GM12878 (cell line): ENCODE results near the gene TREML1. TPM values are rescaled to one million over a fixed set of nuclear protein-coding genes. Genes with fewer than 3 reads are reported as not detected.

Source experiments
- ATAC-seq: fragments of 200-7000 bp; cut with Tn5 transposase; 3 replicates; pipeline ENCODE4 v1.9.1; 2020; ENCODE audit warnings: mild to moderate bottlenecking, moderate library complexity
- BruUV-seq: library from RNA; stranded (reverse); fragments of 400-500 nt; replicated peaks from 2 replicates; lab custom pipeline; 2021; lab: Mats Ljungman, UMichigan
- CTCF ChIA-PET: fragments of 300-600 bp; sonication (Branson Sonifier 250); formaldehyde crosslinking; extraction: SDS; loops from one replicate; lab custom pipeline; 2021; ENCODE audit warnings: inconsistent platforms; lab: Yijun Ruan, JAX
- POLR2A ChIA-PET: fragments of 350-600 bp; formaldehyde crosslinking; extraction: SDS; loops from one replicate; lab custom pipeline; 2021; ENCODE audit warnings: inconsistent platforms; lab: Charles Lee
- RAD21 ChIA-PET: fragments of 300-600 bp; sonication (Branson Sonifier 250); formaldehyde crosslinking; loops from one replicate; lab custom pipeline; 2023; ENCODE audit warnings: antibody characterized with exemption; ENCODE audit not compliant: unreplicated experiment; lab: Charles Lee
- SMC1A ChIA-PET: fragments of 300-600 bp; sonication (Branson Sonifier 250); formaldehyde crosslinking; loops from one replicate; lab custom pipeline; 2023; ENCODE audit not compliant: unreplicated experiment, uncharacterized antibody; lab: Charles Lee
- DNase-seq: peaks from one replicate; pipeline ENCODE4 v3.0.0-alpha.2; 2011; ENCODE audit warnings: low read depth, low spot score
- FAIRE-seq: peaks from 3 replicates; lab custom pipeline; 2011; peaks lifted over from hg19 to GRCh38; lab: Jason Lieb, UNC
- H2AFZ ChIP-seq: 2 replicates; pipeline ENCODE4 v1.6.0; 2011; ENCODE audit warnings: low read depth, low read length, control low read depth; ENCODE audit not compliant: control insufficient read depth
- H3K27ac ChIP-seq: 2 replicates; pipeline ENCODE4 v1.5.1; 2011; ENCODE audit warnings: control low read depth; ENCODE audit not compliant: control insufficient read depth, insufficient read depth
- H3K27me3 ChIP-seq, 2 experiments: replicated peaks in 1 of 2; 2 replicates each; pipeline versions ENCODE4 v1.6.0 to v1.6.1; 2011; ENCODE audit warnings: low read length in 1 of 2; ENCODE audit not compliant: control insufficient read depth in 2 of 2, insufficient read depth in 2 of 2
- H3K36me3 ChIP-seq, 2 experiments: 2 replicates each; pipeline ENCODE4 v1.5.1; 2011; ENCODE audit warnings: low read length in 1 of 2; ENCODE audit not compliant: control insufficient read depth in 2 of 2, insufficient read depth in 2 of 2
- H3K4me1 ChIP-seq: 2 replicates; pipeline ENCODE4 v1.6.1; 2011; ENCODE audit warnings: mild to moderate bottlenecking, low read length, moderate library complexity, mixed read lengths; ENCODE audit not compliant: control insufficient read depth, insufficient read depth
- H3K4me2 ChIP-seq: 2 replicates; pipeline ENCODE4 v1.6.0; 2011; ENCODE audit warnings: control low read depth; ENCODE audit not compliant: control insufficient read depth, insufficient read depth
- H3K4me3 ChIP-seq: fragments of 200-600 bp; sonication (generic); 2 replicates; pipeline ENCODE4 v1.5.1; 2016
- H3K79me2 ChIP-seq: 2 replicates; pipeline ENCODE4 v1.6.0; 2011; ENCODE audit warnings: low read length; ENCODE audit not compliant: control insufficient read depth, insufficient read depth
- H3K9ac ChIP-seq: 2 replicates; pipeline ENCODE4 v1.8.0; 2011; ENCODE audit warnings: low read length, control low read depth, mixed read lengths; ENCODE audit not compliant: control insufficient read depth, insufficient read depth
- H3K9me3 ChIP-seq: replicated peaks from 3 replicates; pipeline ENCODE4 v1.5.1; 2011; ENCODE audit warnings: mild to moderate bottlenecking, low read length; ENCODE audit not compliant: control insufficient read depth, insufficient read depth
- H4K20me1 ChIP-seq: 2 replicates; pipeline ENCODE4 v1.6.0; 2011; ENCODE audit not compliant: control insufficient read depth, insufficient read depth
- CBX5 ChIP-seq: sonication (generic); IDR thresholded peaks from 2 replicates; pipeline ENCODE4 v1.6.1; 2016; ENCODE audit warnings: low read depth, moderate library complexity, mild to moderate bottlenecking, inconsistent platforms
- ELK1 ChIP-seq: IDR thresholded peaks from 2 replicates; pipeline ENCODE4 v1.6.1; 2012; ENCODE audit warnings: low read depth, low read length, improper control_type of control experiment
- EZH2 ChIP-seq: IDR thresholded peaks from 2 replicates; pipeline ENCODE4 v1.6.1; 2012; ENCODE audit warnings: low read depth, mild to moderate bottlenecking, control low read depth, inconsistent platforms, low read length, borderline replicate concordance; ENCODE audit not compliant: control insufficient read depth
- HDGF ChIP-seq: fragments of 450-650 bp; IDR thresholded peaks from 2 replicates; pipeline ENCODE4 v1.6.1; 2016; ENCODE audit warnings: antibody characterized with exemption
- IRF4 ChIP-seq: IDR thresholded peaks from 2 replicates; pipeline ENCODE4 v1.6.1; 2011; ENCODE audit warnings: low read depth, low read length
- KAT2A ChIP-seq: conservative IDR thresholded peaks from 2 replicates; pipeline ENCODE4 v1.6.1; 2011; ENCODE audit warnings: low read depth, low read length; ENCODE audit not compliant: control insufficient read depth
- SMAD1 ChIP-seq: fragments of 450-650 bp; IDR thresholded peaks from 2 replicates; pipeline ENCODE4 v1.6.1; 2018; ENCODE audit warnings: mild to moderate bottlenecking, low read depth; ENCODE audit not compliant: partially characterized antibody
- TCF12 ChIP-seq: IDR thresholded peaks from 2 replicates; pipeline ENCODE4 v1.6.1; 2011; ENCODE audit warnings: low read depth, mild to moderate bottlenecking, low read length
- ZNF592 ChIP-seq: fragments of 450-650 bp; IDR thresholded peaks from 2 replicates; pipeline ENCODE4 v1.6.1; 2017; ENCODE audit warnings: mild to moderate bottlenecking, moderate library complexity
- ZZZ3 ChIP-seq: IDR thresholded peaks from 2 replicates; pipeline ENCODE4 v1.6.1; 2011; ENCODE audit warnings: low read depth; ENCODE audit not compliant: control insufficient read depth, insufficient read length
- WGBS: methylation state at CpG from one replicate; pipeline ENCODE4 v1.1.6; 2016; ENCODE audit warnings: low lambda C conversion rate; ENCODE audit not compliant: insufficient replicate concordance, insufficient coverage; ENCODE audit errors: missing lambda C conversion rate; 5-methylcytosine and 5-hydroxymethylcytosine counted together
- in situ Hi-C: fragments of 300-500 bp; cut with MboI; formaldehyde crosslinking; loops from 9 replicates; pipeline ENCODE4 v1.14.3; 2018; ENCODE audit warnings: mixed read lengths
- intact Hi-C: fragments of 100-400 bp; cut with micrococcal nuclease; formaldehyde crosslinking; loops from one replicate; pipeline ENCODE4 v1.14.2; 2022; ENCODE audit not compliant: unreplicated experiment
- polyA plus RNA-seq, 11 experiments: library from polyadenylated mRNA; depleted of rRNA in 4 of 11; unstranded in 6 of 11; stranded (reverse) in 5 of 11; fragments of >200 nt; fragmentation: Nextera tagmentation in 4 of 11; fragmentation: Illumina TruSeq in 1 of 11; extraction: Ambion mirVana in 4 of 11; extraction: Trizol in 1 of 11; gene quantifications; 1 replicate in 1 of 11; 2 replicates in 10 of 11; pipeline versions ENCODE4 v1.2.1 to v1.2.3, GENCODE V29; 2011 to 2016; ENCODE audit warnings: inconsistent platforms in 2 of 11, missing spikeins in 2 of 11, low read depth in 1 of 11
- total RNA-seq, 4 experiments: library from RNA; depleted of rRNA in 3 of 4; stranded (reverse); fragments of >200 nt in 3 of 4; fragmentation: Illumina TruSeq in 1 of 4; extraction: Trizol in 1 of 4; gene quantifications; 2 replicates each; pipeline versions ENCODE4 v1.2.1 to v1.2.3, GENCODE V29; 2013 to 2021

TREML1 gene
- total and polyA plus RNA-seq, 10 of the 15 experiments (the other 5 are each of a cell fraction or from before 2014, with no cell fraction given) = 0.21 TPM; not detected in 9

- no peak within 1 kb of the TSS for H3K27ac ChIP-seq
- no peaks in the 10 kb centered on the region for H3K9me3 ChIP-seq
- ChIA-PET CTCF (no interaction called here), POLR2A (no interaction called here), RAD21 (no interaction called here), SMC1A (no interaction called here)
- H2AFZ ChIP-seq = no peak within 1 kb of the TSS
- DNase-seq = no peak
- ATAC-seq = no peak
- no peaks in the 10 kb centered on the region for H3K79me2 ChIP-seq
- H3K27me3 ChIP-seq = peaks cover 0 to 2% of the 10 kb centered on the region in 2 experiments; a peak in 1 of 4 replicates
- H3K36me3 ChIP-seq = no peaks in the 10 kb centered on the region
- in situ Hi-C loops = no loop called here
- H3K4me1 ChIP-seq = no peaks in the 10 kb centered on the region
- FAIRE-seq = no peak
- intact Hi-C loops = no loop called here
- no TSS peak for BruUV-seq
- no peak within 1 kb of the TSS for H3K9ac ChIP-seq
- 36% methylated on average over 10 of the region's 10 CpGs for WGBS
- no peaks in the 10 kb centered on the region for H4K20me1 ChIP-seq
- TF ChIP-seq EZH2 (no peak), HDGF (no peak)
- H3K4me3 ChIP-seq = no peak within 1 kb of the TSS
- H3K4me2 ChIP-seq = no peak within 1 kb of the TSS
These were observed 8.7 kb upstream of the TREML1 start, which contains the start of gene TREM2 for GRCh38 chr6:41162687-41163418. Gene TREM2, minus strand, starts transcription at chr6:41163116. Its CDS starts 34 bp downstream, at chr6:41163082.

- no peaks in the 10 kb centered on the region for H4K20me1 ChIP-seq
- no peaks in the 10 kb centered on the region for H3K36me3 ChIP-seq
- H3K9me3 ChIP-seq = no peaks in the 10 kb centered on the region
- no peak overlapping the region for H3K9ac ChIP-seq
- in situ Hi-C loops = no loop called here
- FAIRE-seq (no peak), ATAC-seq (no peak), DNase-seq (no peak)
- ChIA-PET SMC1A (interaction anchor here (0.5 kb wide), 1 partner anchor 44 kb away, joined by 3 read pairs; no protein-coding TSS in a partner anchor), CTCF (no interaction called here), POLR2A (no interaction called here), RAD21 (no interaction called here)
- no peak overlapping the region for H3K4me2 ChIP-seq
- H2AFZ ChIP-seq = no peak overlapping the region
- intact Hi-C loops = no loop called here
- no peaks in the 10 kb centered on the region for H3K79me2 ChIP-seq
- H3K27me3 ChIP-seq = peaks cover 0 to 2% of the 10 kb centered on the region in 2 experiments; a peak in 1 of 4 replicates
- no peak overlapping the region for H3K4me3 ChIP-seq
- no peaks in the 10 kb centered on the region for H3K4me1 ChIP-seq
- WGBS = 14% methylated on average over 13 of the region's 13 CpGs
- H3K27ac ChIP-seq = no peak overlapping the region
- no TSS peak for BruUV-seq
- no peak for TF ChIP-seq ZNF592
- TF ChIP-seq SMAD1 = no peak
- no peak for TF ChIP-seq HDGF
- TF ChIP-seq TCF12 = no peak
- no peak for TF ChIP-seq KAT2A
- TF ChIP-seq ZZZ3 = no peak
- TF ChIP-seq ELK1 = no peak
- TF ChIP-seq CBX5 = no peak
- TF ChIP-seq IRF4 = no peak
These were observed 7.9 kb upstream of the TREML1 start for GRCh38 chr6:41161851-41162552.
